ENCODE results near the gene NKX6-2. TPM values are rescaled to one million over a fixed set of nuclear protein-coding genes. Genes with fewer than 3 reads are reported as not detected.

Gene NKX6-2
- polyA plus RNA-seq, 1 experiment, result not detected

GRCh38 chr10:132748135-132748534 lies 37.8 kb downstream of the NKX6-2 start:
- TF ChIP-seq CTCF (IDR thresholded peaks at IDR 0.05; ENCODE audit: insufficient read depth, low read depth, low read length), result no peak

GRCh38 chr10:132746801-132747625 lies 38.9 kb downstream of the NKX6-2 start:
- H3K27me3 ChIP-seq (ENCODE audit: control insufficient read depth, insufficient read depth, low read length), result no peaks in the 10 kb centered on the region
- H3K36me3 ChIP-seq (ENCODE audit: control insufficient read depth, insufficient read depth, low read length), result peaks cover 16% of the 10 kb centered on the region
- no peak for TF ChIP-seq CTCF (IDR thresholded peaks at IDR 0.05; ENCODE audit: insufficient read depth, low read depth, low read length)
- ChIA-PET CTCF (no interaction called here), POLR2A (no interaction called here)
- no peak overlapping the region for H3K4me3 ChIP-seq (ENCODE audit: low read depth, low read length)
- DNase-seq (ENCODE audit: low read depth), result no peak

More at GRCh38 chr10:132748135-132748534, 37.8 kb downstream of the NKX6-2 start:
- DNase-seq (ENCODE audit: low read depth), result no peak
- Histone ChIP-seq H3K4me3 (ENCODE audit: low read depth, low read length) (no peak overlapping the region), H3K36me3 (ENCODE audit: control insufficient read depth, insufficient read depth, low read length) (peaks cover 13% of the 10 kb centered on the region), H3K27me3 (ENCODE audit: control insufficient read depth, insufficient read depth, low read length) (no peaks in the 10 kb centered on the region)
- ChIA-PET POLR2A (no interaction called here), CTCF (no interaction called here)

GRCh38 chr10:132746386-132746785 lies 39.6 kb downstream of the NKX6-2 start:
- no peak for DNase-seq (ENCODE audit: low read depth)
- ChIA-PET POLR2A (no interaction called here), CTCF (no interaction called here)
- H3K27me3 ChIP-seq (ENCODE audit: control insufficient read depth, insufficient read depth, low read length), result no peaks in the 10 kb centered on the region
- peaks cover 18% of the 10 kb centered on the region for H3K36me3 ChIP-seq (ENCODE audit: control insufficient read depth, insufficient read depth, low read length)
- TF ChIP-seq CTCF (IDR thresholded peaks at IDR 0.05; ENCODE audit: insufficient read depth, low read depth, low read length), result no peak
- H3K4me3 ChIP-seq (ENCODE audit: low read depth, low read length), result no peak overlapping the region

- POLR2A ChIA-PET, result no interaction called here
- Histone ChIP-seq H3K27me3 (ENCODE audit: control insufficient read depth, insufficient read depth, low read length) (no peaks in the 10 kb centered on the region), H3K36me3 (ENCODE audit: control insufficient read depth, insufficient read depth, low read length) (peaks cover 16% of the 10 kb centered on the region), H3K4me3 (ENCODE audit: low read depth, low read length) (no peak overlapping the region)
- no peak for TF ChIP-seq CTCF (IDR thresholded peaks at IDR 0.05; ENCODE audit: insufficient read depth, low read depth, low read length)
- no peak for DNase-seq (ENCODE audit: low read depth)
- CTCF ChIA-PET, result no interaction called here
Measured at GRCh38 chr10:132745971-132746370, 40.0 kb downstream of the NKX6-2 start.

GRCh38 chr10:132745511-132745910 lies 40.4 kb downstream of the NKX6-2 start:
- Histone ChIP-seq H3K27me3 (ENCODE audit: control insufficient read depth, insufficient read depth, low read length) (no peaks in the 10 kb centered on the region), H3K4me3 (ENCODE audit: low read depth, low read length) (no peak overlapping the region), H3K36me3 (ENCODE audit: control insufficient read depth, insufficient read depth, low read length) (peaks cover 13% of the 10 kb centered on the region)
- DNase-seq (ENCODE audit: low read depth), result no peak
- ChIA-PET POLR2A (no interaction called here), CTCF (no interaction called here)
- no peak for TF ChIP-seq CTCF (IDR thresholded peaks at IDR 0.05; ENCODE audit: insufficient read depth, low read depth, low read length)
